Breast epithelium (tissue), 3 donors: Measurements from ENCODE around the gene SLC27A2.

ENCODE experiments used
- CTCF ChIP-seq, 3 donors: fragments of 450-650 bp; IDR thresholded peaks; one replicate each; pipeline ENCODE4 v1.5.1; 2016 to 2017; ENCODE audit warnings: antibody characterized with exemption in 3 of 3, mild to moderate bottlenecking in 3 of 3, moderate library complexity in 3 of 3
- POLR2AphosphoS5 ChIP-seq, 3 donors: sonication (generic); formaldehyde crosslinking; IDR thresholded peaks; one replicate each; pipeline ENCODE4 v1.6.1; 2017; ENCODE audit warnings: antibody characterized with exemption in 3 of 3

GRCh38 chr15:50257924-50258323, 75.9 kb downstream of the SLC27A2 start:
- TF ChIP-seq CTCF (IDR thresholded peaks at IDR 0.05), result no peak
- no peak for TF ChIP-seq POLR2AphosphoS5 (IDR thresholded peaks at IDR 0.05)
